Left lung (tissue), 10 donors: Measurements from ENCODE around the gene GBGT1. TPM values are rescaled to one million over a fixed set of nuclear protein-coding genes. Genes with fewer than 3 reads are reported as not detected.

ENCODE experiments used
- ATAC-seq: fragments of 200-7000 bp; cut with Tn5 transposase; one replicate; pipeline ENCODE4 v1.9.1; 2020; ENCODE audit warnings: moderate library complexity
- DNase-seq, 4 donors: peaks; one replicate each; pipeline ENCODE4 v3.0.0-alpha.2; 2013 to 2020
- H3K27ac ChIP-seq, 2 donors: fragments of 200-600 bp; sonication (generic) in 1 of 2; one replicate each; pipeline versions ENCODE4 v1.5.0 to v1.8.0; 2020 to 2021
- H3K27me3 ChIP-seq, 2 donors: fragments of 200-600 bp; sonication (generic) in 1 of 2; one replicate each; pipeline versions ENCODE4 v1.5.0 to v1.8.0; 2020 to 2021
- H3K36me3 ChIP-seq, 2 donors: fragments of 200-600 bp; sonication (generic) in 1 of 2; one replicate each; pipeline versions ENCODE4 v1.5.0 to v1.8.0; 2020 to 2021
- H3K4me1 ChIP-seq, 2 donors: fragments of 200-600 bp; one replicate each; pipeline ENCODE4 v1.8.0; 2021
- H3K4me3 ChIP-seq, 2 donors: fragments of 200-600 bp; sonication (generic) in 1 of 2; one replicate each; pipeline versions ENCODE4 v1.5.0 to v1.8.0; 2020 to 2021; ENCODE audit warnings: mild to moderate bottlenecking in 1 of 2
- H3K9me3 ChIP-seq, 2 donors: fragments of 200-600 bp; sonication (generic) in 1 of 2; one replicate each; pipeline versions ENCODE4 v1.5.0 to v1.8.0; 2020 to 2021
- intact Hi-C, 2 donors: fragments of 100-400 bp; cut with DNase I; formaldehyde crosslinking; loops; one replicate each; pipeline versions ENCODE4 v1.11.2 to v1.14.2; 2022
- polyA plus RNA-seq, 6 donors: library from polyadenylated mRNA; unstranded; fragments of 120-200 nt; gene quantifications; one replicate each; pipeline ENCODE4 v1.2.1, GENCODE V29; 2013; ENCODE audit not compliant: insufficient read length in 6 of 6
- total RNA-seq, 2 donors: library from RNA; stranded (reverse); fragmentation: NEBNext Ultra II Directional; extraction: Animal tissue kit (Norgen Biotek cat#: 25700); gene quantifications; one replicate each; pipeline ENCODE4 v1.2.1, GENCODE V29; 2021
- TF ChIP-seq, protein P1 (sequence below), 2 donors: fragments of 200-600 bp; sonication (generic) in 1 of 2; IDR thresholded peaks; one replicate each; pipeline versions ENCODE4 v1.5.0 to v1.8.0; 2021; ENCODE audit warnings: antibody characterized with exemption in 2 of 2
- donor health status: DM: no; HTN: yes; CAD: no.
- donor health status: DM: no; HTN: no; CAD: no.

GBGT1 gene
- total and polyA plus RNA-seq, 8 donors: 2.7 to 45.1 (median 4.9) TPM

DNA sequence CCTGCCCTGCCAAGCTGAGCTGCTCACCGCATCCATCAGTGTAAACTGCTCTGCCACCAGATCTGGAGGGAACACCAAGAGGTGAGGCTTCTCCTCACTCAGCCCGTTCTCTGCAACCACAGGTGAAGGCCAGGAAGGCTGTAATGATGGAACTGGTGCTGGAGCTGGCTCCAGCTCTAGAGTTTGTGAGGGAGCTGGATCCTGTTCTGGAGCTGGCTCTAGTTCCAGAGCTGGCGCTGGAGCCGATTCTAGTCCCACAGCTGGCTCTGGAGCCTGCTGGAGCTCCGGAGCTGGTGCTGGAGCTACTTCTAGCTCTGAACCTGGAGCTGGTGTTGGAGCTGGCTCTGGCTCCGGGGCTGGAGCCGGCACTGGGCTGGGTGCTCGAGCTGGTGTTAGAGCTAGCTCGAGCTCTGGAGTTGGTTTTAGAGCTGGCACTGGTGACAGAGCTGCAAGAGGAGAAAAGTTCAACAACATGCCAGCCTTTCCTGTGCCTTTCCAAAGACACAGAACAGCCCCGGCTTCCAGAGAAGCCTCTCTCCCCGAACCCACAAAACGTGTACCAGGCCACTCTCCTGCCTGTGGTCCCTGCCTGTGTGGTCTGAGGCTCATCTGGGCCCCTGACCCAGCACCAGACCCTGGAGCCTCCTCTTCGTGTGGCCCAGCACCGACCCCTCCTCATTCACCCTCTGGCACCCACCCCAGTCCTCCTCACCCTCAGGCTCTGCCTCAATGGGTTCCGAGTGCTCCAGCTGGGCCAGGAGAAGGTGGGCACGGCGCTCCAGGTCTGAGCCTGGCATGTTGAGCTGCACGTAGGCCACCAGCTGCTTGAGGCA lies 55.5 kb downstream of the GBGT1 start:
- Histone ChIP-seq H3K4me3 (no peak overlapping the region), H3K36me3 (peaks cover 0 to 87% of the 10 kb centered on the region in 2 donors), H3K27ac (no peak overlapping the region), H3K27me3 (no peaks in the 10 kb centered on the region), H3K9me3 (no peaks in the 10 kb centered on the region), H3K4me1 (peaks cover 2 to 28% of the 10 kb centered on the region in 2 donors)
- DNase-seq (peak in 2 of 4 donors; percentile 18 to 71), ATAC-seq (no peak)
- TF ChIP-seq, protein P1, sequence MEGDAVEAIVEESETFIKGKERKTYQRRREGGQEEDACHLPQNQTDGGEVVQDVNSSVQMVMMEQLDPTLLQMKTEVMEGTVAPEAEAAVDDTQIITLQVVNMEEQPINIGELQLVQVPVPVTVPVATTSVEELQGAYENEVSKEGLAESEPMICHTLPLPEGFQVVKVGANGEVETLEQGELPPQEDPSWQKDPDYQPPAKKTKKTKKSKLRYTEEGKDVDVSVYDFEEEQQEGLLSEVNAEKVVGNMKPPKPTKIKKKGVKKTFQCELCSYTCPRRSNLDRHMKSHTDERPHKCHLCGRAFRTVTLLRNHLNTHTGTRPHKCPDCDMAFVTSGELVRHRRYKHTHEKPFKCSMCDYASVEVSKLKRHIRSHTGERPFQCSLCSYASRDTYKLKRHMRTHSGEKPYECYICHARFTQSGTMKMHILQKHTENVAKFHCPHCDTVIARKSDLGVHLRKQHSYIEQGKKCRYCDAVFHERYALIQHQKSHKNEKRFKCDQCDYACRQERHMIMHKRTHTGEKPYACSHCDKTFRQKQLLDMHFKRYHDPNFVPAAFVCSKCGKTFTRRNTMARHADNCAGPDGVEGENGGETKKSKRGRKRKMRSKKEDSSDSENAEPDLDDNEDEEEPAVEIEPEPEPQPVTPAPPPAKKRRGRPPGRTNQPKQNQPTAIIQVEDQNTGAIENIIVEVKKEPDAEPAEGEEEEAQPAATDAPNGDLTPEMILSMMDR (IDR thresholded peaks at IDR 0.05): no peak
- intact Hi-C loops: no loop called here

DNA sequence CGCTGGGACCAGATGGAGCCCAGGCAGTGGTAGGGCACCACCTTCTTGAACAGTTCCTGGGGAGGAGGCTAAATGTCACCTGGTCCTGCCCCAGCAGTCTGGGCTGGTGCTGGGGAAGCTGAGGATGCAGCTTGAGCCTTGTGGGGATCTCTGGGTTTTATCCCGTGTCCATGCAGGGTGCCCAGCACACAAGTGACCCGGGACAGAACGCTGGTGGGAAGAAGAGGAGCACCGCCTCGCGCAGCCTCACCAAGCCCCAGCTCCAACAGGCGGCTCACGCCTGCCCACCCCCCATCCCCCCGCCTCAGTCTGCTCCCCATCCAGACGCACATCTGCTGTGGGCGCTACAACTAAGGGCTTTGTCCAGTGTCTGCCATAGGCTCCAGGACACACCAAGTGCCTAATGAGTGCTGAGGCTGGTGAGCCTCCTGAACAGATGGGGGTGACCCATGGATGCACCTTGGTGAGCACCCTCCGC lies 56.4 kb downstream of the GBGT1 start:
- Histone ChIP-seq H3K27ac (no peak overlapping the region), H3K4me3 (no peak overlapping the region), H3K9me3 (no peaks in the 10 kb centered on the region), H3K27me3 (no peaks in the 10 kb centered on the region), H3K4me1 (peaks cover 0 to 20% of the 10 kb centered on the region in 2 donors), H3K36me3 (peaks cover 0 to 95% of the 10 kb centered on the region in 2 donors)
- intact Hi-C loops: no loop called here
- ATAC-seq (no peak), DNase-seq (peak in 1 of 4 donors; percentile 49)
- TF ChIP-seq, protein P1 (IDR thresholded peaks at IDR 0.05): no peak

DNA sequence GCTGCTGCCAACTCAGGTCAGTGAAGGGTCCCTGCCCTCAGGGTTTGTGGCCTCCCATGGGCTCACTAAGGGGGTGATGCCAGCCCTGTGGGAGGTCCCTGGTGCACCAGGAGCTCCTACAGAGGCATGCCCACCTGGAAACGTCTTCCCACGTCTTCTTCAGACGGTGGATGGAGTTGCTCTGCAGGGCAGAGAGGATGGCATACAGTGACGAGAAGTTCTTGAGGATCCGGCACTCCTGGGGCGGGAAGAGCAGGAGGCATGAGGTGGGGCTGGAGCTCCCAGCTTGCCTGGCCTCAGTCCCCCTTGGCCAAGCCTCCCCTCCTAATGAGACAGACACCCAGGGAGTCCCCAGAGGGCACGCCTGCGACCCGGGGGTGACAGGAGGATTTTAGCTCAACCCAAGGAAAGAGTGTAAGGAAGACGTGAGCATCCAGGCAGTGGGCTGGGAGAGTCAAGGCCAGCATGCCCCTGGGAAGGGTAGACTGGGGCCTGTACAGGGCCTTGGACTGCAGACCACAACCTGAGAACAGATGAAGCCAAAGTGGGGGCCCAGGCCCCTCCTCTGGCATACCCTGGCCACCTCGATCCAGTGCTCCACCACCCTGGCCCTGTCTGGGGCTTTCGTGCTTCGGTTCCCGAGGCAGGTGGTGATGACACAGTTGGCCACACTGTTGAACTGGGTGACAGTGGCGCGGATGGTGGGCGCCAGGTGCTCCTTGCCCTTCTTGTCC lies 57.0 kb downstream of the GBGT1 start:
- Histone ChIP-seq H3K27ac (no peak overlapping the region), H3K9me3 (no peaks in the 10 kb centered on the region), H3K4me1 (peaks cover 0 to 14% of the 10 kb centered on the region in 2 donors), H3K36me3 (peaks cover 0 to 98% of the 10 kb centered on the region in 2 donors), H3K27me3 (no peaks in the 10 kb centered on the region), H3K4me3 (no peak overlapping the region)
- TF ChIP-seq, protein P1 (IDR thresholded peaks at IDR 0.05): no peak
- intact Hi-C loops: no loop called here
- no peak for ATAC-seq
- DNase-seq: peak in 2 of 4 donors; percentile 28 to 47

DNA sequence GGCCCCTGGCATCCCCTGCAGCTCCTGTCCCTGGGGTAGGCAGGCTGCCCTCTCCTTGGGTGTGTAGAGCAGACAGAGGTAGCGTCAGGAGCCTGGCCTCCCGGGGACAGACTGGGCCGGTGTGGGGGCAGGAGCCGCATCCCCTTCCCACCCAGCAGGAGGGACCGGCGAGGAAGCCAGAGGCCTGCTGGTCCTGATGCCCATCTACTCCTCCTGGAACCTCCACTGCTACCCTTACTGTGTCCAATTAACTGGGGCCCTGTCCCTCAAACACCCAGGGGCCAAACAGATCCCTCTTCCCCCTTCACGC lies 58.3 kb downstream of the GBGT1 start:
- ATAC-seq (no peak), DNase-seq (peak in 2 of 4 donors; percentile 27 to 71)
- intact Hi-C loops: no loop called here
- Histone ChIP-seq H3K4me1 (peaks cover 0 to 8% of the 10 kb centered on the region in 2 donors), H3K9me3 (no peaks in the 10 kb centered on the region), H3K27me3 (no peaks in the 10 kb centered on the region), H3K4me3 (no peak overlapping the region), H3K27ac (no peak overlapping the region), H3K36me3 (peaks cover 0 to 98% of the 10 kb centered on the region in 2 donors)
- TF ChIP-seq, protein P1 (IDR thresholded peaks at IDR 0.05): no peak
